ENCODE measurements around the gene LHFPL6.

Gene LHFPL6

GRCh38 chr13:39552246-39552645 is 50.7 kb downstream of the LHFPL6 start:
- FAIRE-seq: no peak

- FAIRE-seq: no peak
Measured at GRCh38 chr13:39550931-39551330, 52.1 kb downstream of the LHFPL6 start.

- FAIRE-seq: no peak
Measured at GRCh38 chr13:39547108-39547507, 55.9 kb downstream of the LHFPL6 start.

- FAIRE-seq: no peak
Measured at GRCh38 chr13:39542361-39542760, 60.6 kb downstream of the LHFPL6 start.

GRCh38 chr13:39540929-39541605 is 61.9 kb downstream of the LHFPL6 start:
- FAIRE-seq: no peak

- no peak for FAIRE-seq
Measured at GRCh38 chr13:39538816-39539790, 63.9 kb downstream of the LHFPL6 start.

GRCh38 chr13:39536906-39537305 is 66.1 kb downstream of the LHFPL6 start:
- FAIRE-seq: no peak

GRCh38 chr13:39536274-39536673 is 66.7 kb downstream of the LHFPL6 start:
- FAIRE-seq: no peak

GRCh38 chr13:39533651-39534150 is 69.3 kb downstream of the LHFPL6 start:
- no peak for FAIRE-seq

- no peak for FAIRE-seq
Measured at GRCh38 chr13:39531646-39532045, 71.3 kb downstream of the LHFPL6 start.

- no peak for FAIRE-seq
Measured at GRCh38 chr13:39530916-39531315, 72.1 kb downstream of the LHFPL6 start.

- FAIRE-seq: no peak
Measured at GRCh38 chr13:39528661-39528980, 74.4 kb downstream of the LHFPL6 start.

- FAIRE-seq: no peak
Measured at GRCh38 chr13:39527961-39528660, 74.9 kb downstream of the LHFPL6 start.

- FAIRE-seq: no peak
Measured at GRCh38 chr13:39527301-39527700, 75.7 kb downstream of the LHFPL6 start.

- FAIRE-seq: no peak
Measured at GRCh38 chr13:39526499-39526898, 76.5 kb downstream of the LHFPL6 start.

- FAIRE-seq: no peak
Measured at GRCh38 chr13:39525506-39525905, 77.5 kb downstream of the LHFPL6 start.

GRCh38 chr13:39524795-39525194 is 78.2 kb downstream of the LHFPL6 start:
- FAIRE-seq: no peak

GRCh38 chr13:39522329-39522728 is 80.7 kb downstream of the LHFPL6 start:
- FAIRE-seq: no peak

GRCh38 chr13:39521701-39522100 is 81.3 kb downstream of the LHFPL6 start:
- FAIRE-seq: no peak

- FAIRE-seq: no peak
Measured at GRCh38 chr13:39516096-39516495, 86.9 kb downstream of the LHFPL6 start.

GRCh38 chr13:39515224-39515714 is 87.7 kb downstream of the LHFPL6 start:
- no peak for FAIRE-seq

GRCh38 chr13:39512687-39513086 is 90.3 kb downstream of the LHFPL6 start:
- no peak for FAIRE-seq

- FAIRE-seq: no peak
Measured at GRCh38 chr13:39510316-39510695, 92.7 kb downstream of the LHFPL6 start.

All from endometrium (tissue), 2 donors.